Measurements from ENCODE around the gene CRYBG2.
"Not testable (repeated sequence)": the region's sequence is repeated elsewhere in the genome, so short reads cannot be mapped to it uniquely, and the experiment has no call there.

CRYBG2 gene

DNA sequence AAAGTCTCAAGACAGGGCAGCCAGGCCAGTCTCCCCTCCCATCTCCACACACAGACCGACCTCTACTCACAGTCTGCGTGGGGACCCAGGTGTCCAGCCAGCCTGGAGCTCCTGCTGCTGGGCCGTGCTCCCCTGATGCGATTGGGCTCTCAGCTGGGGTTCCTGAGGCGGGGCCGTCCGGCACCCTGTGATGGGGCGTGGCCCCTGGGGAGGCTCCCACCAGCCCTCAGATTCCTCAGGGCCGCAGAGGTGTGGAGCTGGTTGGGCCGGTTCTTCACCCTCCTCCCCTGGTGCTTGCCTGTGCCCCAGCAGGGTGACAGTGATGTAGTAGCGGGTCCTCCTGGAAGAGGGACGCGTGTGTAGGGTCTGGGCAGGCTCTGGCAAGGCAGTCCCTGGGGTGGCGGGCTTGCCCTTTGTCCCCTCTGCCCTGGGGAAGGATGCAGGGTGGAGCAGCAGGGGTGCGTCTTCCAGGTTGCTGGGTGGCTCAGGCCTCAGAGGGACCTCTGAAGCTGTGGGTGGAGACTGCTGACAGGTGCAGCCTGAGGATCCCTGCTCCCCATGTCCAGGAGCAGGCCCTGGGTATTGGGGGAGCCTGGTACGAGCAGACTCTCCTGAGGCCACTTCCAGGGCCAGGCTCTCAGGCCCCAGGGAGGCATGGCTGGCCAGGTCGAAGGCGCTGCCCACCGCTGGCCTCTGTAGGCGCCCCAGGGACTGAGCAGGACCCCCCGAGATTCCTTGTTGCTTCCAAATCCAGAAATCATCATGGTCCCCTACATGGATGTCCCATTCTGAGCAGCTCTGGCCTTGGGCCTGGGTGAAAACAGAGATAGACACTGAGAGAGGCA, at the start of gene CRYBG2:
CRYBG2 (minus strand) TSS at position 155 of the 845 bp plus-strand sequence. CDS start 7,473 bp downstream, outside the sequence.
- no peak for DNase-seq

DNA sequence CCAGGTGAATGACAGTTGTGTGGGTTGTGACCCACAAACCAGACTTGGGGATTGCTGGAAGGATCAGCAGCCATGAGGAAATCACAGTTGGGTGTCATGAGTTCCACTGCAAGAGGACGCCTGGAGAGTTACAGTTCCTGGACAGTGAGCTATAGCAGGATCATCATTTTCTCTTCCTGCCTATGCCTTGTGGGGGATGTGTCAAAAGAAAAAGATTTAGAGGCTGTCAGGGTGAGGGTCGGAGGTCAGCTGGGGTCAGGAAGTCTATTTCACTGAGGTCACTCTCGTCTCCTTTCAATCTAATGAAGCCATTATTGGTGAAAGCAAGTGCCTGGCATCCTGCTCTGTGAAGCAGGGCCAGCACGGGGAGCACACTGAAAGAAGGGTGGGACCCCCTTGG, 49.7 kb upstream of the CRYBG2 start:
- no peak for DNase-seq

DNA sequence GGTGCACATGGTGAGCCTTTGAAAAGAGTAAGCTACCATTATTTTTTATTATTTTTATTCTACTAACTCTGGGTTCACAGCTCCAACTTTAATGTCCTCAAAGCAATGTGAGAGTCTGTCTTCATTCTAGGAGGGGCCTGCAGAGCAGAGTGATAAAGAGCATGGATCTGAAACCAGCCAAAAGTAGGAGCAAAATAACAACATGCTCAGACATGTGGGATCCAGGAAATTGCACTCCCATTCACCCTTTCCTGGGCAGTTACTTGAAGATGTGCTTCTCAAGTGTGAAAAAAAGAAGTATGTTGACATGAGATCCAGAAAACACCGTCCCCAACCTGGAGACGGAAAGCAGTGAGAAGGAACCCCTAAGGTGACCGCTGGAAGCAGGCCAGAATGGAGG, 48.0 kb upstream of the CRYBG2 start:
- no peak for DNase-seq

GRCh38 chr1:26399034-26399433, 45.1 kb upstream of the CRYBG2 start:
- DNase-seq = no peak

GRCh38 chr1:26395754-26396153, 41.8 kb upstream of the CRYBG2 start:
- no peak for DNase-seq

DNA sequence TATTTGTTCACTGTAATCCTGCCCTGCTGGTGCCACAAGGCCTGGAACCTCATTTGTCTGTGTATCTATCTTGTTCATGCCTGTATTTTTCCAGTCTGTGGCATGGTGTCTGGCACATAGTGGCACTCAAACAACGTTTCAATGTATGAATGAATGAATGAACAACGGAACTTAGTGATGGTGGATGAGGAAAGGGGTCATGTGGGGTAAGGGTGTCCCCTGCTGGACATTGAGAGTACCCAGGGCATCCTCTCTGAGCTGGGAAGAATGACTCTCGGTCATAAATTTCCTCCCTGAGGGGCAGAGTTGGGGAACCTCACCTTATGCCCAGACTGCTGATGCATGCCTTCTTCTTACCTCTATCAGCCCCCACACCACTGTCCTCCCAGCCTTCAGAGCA, 37.5 kb upstream of the CRYBG2 start:
- DNase-seq = peak; percentile 53 to 76

DNA sequence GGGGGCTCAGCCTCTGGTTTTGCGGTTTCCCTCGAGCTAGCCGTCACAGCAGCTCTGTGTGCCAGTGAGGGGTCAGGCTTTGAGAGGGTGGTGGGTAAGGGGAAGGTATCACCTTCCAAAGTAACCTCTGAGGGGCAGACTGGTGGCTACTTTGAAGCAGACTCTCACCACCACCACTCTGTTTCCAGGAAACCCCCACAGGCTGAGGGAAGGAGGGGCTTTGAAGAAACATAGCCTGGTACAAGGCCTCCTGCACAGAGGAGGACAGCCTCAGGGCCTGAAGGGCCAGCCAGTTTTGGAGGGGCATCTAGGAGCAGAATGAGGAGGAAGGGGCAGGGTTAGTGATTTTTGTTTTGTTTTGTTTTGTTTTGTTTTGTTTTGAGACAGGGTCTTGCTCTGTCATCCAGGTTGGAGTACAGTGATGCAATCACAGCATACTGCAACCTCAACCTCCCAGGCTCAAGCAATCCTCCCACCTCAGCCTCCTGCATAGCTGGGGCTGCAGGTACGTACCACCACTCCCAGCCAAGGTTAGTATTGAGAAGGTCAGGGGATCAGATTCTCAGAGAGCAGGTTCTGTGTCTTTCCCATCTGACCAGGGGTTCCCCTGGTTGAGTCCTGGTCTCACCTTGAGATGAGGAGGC, 35.8 kb upstream of the CRYBG2 start:
- DNase-seq = no peak

- no peak for DNase-seq
These were observed 35.0 kb upstream of the CRYBG2 start for GRCh38 chr1:26388791-26389445.

DNA sequence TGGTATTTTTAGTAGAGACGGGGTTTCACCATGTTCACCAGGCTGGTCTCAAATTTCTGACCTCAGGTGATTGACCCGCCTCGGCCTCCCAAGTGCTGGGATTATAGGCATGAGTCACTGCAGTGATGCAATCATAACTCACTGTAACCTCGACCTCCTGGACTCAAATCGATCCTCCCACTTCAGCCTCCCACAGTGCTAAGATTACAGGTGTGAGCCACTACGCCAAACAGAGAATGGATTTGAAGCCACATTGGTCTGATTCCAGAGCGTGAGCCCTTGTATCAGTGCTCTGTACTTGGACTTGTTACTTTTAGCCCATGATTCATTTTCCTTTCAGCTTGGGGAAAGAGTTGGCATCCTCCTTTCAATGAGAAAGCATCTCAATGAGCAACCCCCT, 33.5 kb upstream of the CRYBG2 start:
- DNase-seq = no peak

GRCh38 chr1:26385063-26385462, 31.1 kb upstream of the CRYBG2 start:
- DNase-seq = not testable (repeated sequence)

- peak in 1 of 2 donors; percentile 36 for DNase-seq
These were observed 30.1 kb upstream of the CRYBG2 start for GRCh38 chr1:26384076-26384475.

DNA sequence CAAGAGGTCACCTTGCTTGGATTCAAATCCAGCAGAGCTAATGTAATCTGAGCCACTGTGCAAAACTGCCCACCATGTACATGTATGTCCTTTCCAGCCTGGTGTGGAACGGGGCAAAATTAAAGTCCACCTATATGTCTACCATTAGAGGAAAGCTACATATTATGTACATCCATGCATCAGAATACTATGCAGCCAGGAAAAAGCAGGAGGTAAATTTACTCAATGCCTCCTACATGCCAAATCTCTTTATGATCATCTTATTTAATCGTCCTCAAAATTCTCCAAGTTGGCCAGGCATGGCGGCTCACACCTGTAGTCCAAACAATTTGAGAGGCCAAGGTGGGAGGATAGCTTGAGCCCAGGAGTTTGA, 24.9 kb upstream of the CRYBG2 start:
- DNase-seq = no peak

DNA sequence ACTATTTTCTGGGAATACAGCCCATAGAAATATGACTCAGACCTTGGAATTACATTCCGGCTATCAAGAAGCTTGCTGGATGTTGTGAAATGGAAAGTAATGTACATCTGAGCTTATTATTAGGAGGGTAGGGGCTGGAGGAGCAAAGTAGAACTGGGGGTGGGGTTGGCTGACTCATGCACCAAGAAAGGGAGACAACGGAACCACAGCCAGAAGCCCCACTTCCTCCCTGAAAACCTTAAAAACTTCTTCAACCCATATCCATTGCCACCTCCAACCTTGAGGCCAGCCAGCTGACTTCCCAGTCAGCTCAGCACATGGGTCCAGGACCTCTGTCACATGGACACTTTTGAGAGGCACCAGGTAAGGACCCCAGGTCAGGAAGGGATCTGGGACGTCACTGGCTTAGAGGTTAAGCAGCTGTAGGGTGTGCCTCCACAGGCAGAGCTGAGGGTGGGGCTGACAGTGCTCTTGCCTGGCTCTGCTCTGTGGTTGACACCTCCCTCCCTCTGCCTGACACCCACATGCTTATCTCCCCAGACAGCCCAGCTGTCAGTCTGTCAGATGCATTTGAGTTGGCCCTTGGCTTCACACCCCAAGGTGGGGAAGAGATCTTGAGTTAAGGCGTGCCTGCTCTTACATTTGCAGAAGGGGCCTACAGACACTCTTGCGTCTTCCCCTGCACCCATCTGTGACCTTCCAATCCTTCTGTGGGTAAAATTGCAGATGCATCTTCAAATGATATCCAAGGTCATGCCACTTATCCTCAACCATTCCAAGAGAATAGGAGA, 24.4 kb upstream of the CRYBG2 start:
- peak; percentile 84 to 86 for DNase-seq

DNA sequence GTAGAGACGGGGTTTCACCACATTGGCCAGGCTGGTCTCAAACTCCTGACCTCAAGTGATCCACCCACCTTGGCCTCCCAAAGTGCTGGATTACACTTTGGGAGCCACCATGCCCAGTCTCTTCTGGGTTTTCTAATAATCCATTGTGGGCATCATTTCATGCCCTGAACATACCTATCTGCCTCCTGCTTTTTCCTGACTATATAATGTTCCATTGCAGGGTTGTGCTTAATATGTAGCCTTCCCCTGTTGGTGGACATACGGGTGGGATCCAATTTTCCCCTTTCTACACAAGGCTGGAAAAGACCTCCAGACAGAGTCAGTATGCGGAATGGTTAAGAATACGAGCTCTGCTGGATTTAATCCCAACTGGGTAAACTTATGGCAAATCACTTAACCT, 22.1 kb upstream of the CRYBG2 start:
- no peak for DNase-seq

DNA sequence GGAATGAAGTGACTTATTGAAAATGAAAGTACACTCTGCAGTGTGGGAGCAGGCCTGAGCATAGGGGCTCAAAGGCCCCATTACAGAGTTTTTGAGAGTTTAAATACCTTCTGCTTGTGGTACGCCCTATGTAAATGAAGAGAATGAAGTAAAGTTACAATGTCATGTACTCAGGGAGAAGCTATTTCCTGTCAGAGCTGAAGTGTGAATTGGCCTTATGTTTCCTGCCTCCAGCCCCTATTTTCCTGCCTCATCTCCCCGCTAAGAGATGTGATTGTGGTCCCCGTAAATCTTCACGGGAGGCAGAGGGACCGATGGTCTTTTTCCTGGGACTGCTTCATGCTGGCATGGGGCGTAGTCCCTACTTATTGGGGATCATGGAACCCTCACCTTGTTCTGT, 21.2 kb upstream of the CRYBG2 start:
- DNase-seq = peak in 1 of 2 donors; percentile 26

- not testable (repeated sequence) for DNase-seq
These were observed 20.4 kb upstream of the CRYBG2 start for GRCh38 chr1:26374361-26374760.

- DNase-seq = no peak
These were observed 19.9 kb upstream of the CRYBG2 start for GRCh38 chr1:26373789-26374188.

DNA sequence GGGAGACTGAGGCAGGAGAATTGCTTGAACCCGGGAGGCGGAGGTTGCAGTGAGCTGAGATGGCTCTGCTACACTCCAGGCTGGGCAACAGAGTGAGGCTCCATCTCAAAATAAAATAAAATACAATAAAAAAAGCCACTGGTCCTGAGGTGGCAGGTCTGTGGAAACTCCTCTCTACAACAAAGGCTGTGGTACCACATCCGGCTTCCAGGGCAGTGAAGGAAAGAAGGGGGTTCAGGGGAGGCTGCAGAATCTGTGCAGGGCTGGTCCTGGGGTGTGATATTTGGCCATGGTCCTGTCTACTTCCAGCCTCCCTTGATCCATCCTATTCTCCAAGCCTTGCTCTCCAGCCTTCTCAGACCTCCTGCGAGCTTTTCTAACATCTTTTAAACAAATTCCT, 19.4 kb upstream of the CRYBG2 start:
- peak; percentile 19 to 58 for DNase-seq

DNA sequence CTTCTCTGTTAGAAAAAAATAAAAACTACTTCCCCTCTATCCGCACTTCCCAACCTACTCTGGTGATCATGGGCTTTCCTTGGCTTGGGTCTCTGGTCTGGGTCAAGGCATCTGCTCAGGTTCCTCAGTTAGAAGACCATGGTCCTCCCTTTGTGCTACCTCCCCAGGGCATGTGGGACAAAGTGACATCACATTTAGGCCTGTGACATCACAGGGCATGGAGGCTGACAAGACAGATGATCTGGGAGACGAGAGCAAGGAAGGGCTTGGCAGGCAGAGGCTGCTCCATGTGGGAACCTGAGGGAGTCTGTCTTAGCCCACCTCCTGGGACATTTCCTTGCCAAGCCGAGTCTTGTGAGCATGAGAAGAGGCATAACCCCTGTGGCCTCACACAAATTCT, 18.7 kb upstream of the CRYBG2 start, which contains the start of gene ZNF683:
ZNF683 (minus strand) TSS at position 140 of the 400 bp plus-strand sequence. CDS start 4,179 bp downstream, outside the sequence.
- DNase-seq = not testable (repeated sequence)

DNA sequence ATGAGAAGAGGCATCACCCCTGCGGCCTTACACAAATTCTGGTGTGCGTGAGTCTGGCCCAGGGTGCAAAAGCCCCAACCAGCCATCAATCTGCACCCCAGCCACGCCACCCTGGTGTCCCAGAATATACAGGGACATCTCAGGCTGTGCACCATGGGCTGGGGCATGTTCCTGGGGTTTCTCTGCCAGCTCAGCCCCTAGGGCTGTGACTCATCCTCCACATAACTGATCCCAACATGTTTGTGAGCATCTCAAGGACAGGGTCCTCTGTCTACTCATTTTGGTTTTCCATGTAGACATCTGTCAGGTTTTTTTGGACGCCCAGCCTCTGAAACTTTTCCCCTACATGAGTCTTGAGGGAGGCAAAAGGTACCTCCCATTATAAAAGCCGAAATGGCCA, 18.1 kb upstream of the CRYBG2 start:
- no peak for DNase-seq

- no peak for DNase-seq
These were observed 16.9 kb upstream of the CRYBG2 start for GRCh38 chr1:26370591-26371382.

GRCh38 chr1:26368486-26368885, 14.6 kb upstream of the CRYBG2 start:
- no peak for DNase-seq
